ENCODE measurements around the gene KCNAB3. TPM values are rescaled to one million over a fixed set of nuclear protein-coding genes. Genes with fewer than 3 reads are reported as not detected.

The KCNAB3 gene
- total RNA-seq (2022; extraction: Qiagen RNA extraction; ENCODE audit: low read depth) = 1.8 to 4.1 TPM (median 2.5 TPM) in 5 replicates

DNA sequence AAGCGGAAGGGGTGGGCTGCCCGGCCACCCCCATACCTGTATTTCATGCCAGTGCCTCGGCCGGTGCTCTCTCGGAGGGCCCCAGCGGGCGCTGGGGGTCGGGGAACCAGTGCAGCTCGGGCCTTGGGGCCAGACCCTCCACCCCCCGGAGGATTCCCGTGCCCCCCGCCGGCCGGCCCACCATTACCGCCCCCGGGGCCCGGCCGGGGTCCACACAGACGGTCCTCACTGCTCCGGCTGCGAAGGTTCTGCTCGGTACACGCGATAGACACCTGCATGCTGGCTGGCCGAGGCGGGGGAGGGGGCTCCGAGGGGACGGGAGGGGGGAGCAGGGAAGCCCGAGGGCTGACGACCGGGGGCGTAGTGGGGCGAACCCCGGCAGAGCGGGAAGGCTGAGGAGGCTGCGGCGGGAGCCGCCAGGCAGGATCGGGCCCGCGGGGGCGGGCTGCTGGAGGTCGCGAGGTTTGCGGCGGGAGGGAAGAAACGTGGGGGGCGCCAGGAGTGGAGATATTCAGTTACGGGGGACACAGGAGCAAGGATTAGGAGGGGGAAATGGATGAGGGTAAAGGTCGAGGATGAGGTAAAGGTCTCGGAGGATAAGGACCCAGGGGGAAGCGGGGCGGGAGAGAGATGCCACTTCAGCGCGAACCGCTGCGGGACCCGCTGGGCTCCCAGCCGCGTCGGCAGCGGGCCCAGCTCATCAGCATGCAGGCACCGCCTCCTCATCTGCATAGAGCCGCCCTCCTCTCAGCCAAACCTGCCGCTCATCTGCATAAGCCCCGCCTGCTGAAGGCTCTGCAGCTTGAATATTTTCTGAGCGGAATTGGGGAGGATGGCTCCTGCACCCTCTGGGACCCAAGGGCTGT is at the start of gene KCNAB3:
Gene KCNAB3 (minus strand): TSS at position 699 of the 866 bp plus-strand sequence. CDS start 421 bp downstream, at position 278.

DNA sequence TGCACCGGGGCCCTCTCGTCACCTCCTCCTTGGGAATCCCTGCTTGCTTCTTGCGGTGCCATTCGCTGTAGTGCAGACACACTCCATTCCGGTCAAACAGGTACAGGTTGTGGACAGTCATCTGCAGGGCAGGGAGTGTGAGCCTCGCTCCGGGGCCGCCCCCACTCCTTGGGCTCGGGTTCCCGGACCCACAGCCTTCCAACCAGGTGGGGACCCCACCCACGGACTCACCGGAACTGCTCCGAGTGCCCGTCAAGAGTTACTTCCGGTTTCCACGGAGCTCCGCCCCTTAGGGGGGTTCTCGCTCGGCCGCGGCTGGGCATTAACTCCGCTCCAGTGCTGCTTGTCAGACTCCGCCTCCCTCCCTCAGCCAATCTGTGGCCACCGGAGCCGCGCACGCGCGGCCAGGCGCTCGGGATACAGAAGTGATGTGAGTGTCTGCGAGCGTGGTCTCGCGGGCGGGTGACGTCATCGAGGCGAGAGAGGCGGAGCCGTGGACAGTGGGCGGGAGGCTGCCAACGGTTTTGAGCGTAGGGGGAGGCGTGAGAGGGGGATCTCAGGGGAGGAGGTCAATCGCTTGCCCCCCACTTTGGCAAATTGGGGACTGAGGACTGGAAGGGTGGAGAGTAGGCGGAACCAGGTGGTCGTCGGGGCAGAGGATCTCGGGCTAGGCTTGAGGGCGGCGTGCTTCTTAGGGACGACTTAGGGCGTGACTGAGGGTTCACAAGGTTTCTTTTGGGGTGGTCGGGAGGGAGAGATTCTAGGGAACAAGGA is 2.2 kb upstream of the KCNAB3 start, which contains the start of the genes CNTROB and TRAPPC1:
Gene CNTROB (plus strand): TSS at position 498 of the 774 bp plus-strand sequence. CDS start 874 bp downstream, outside the sequence.
Gene TRAPPC1 (minus strand): TSS at position 238 of the 774 bp plus-strand sequence. CDS start 117 bp downstream, at position 121.

DNA sequence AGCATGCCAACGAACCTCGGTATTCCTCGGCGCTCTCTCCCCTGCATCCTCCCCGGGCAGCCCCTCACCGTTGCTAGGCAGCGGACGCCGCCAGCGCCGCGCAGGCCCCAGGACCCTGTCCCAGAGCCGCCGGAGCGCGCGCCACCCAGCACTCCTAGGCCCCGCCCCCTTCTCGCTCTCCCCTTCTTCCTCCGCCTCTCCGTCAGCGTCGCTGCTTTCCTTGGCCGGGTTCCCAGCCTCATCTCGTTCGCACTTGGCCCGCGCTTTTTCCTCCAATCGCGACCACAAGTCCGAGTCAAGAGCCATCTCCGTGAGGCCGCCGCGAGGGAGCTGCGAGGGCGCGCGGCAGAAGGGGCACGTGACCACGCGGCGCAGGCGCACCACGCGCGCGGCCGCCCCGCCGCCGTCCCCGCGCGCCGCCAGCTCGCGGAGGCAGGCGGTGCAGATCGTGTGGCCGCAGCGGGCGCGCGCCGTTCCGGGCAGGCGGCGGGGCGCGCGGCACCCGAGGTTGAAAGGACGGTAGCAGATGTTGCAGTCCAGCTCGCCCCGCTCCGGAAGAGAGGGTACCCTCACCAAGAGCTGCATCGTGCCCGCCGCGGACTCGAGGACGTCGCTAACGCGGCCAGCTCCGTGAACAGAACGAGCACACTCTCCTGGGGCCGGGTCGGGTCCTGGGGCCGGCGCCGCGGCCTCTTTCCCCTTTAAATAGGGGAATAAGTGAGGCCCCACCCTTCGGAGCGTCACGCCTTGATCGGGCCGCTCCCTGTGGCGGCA is 13.9 kb downstream of the KCNAB3 start, which contains the start of gene RNF227:
Gene RNF227 (minus strand): TSS at position 679 of the 774 bp plus-strand sequence. CDS start 94 bp downstream, at position 585.

DNA sequence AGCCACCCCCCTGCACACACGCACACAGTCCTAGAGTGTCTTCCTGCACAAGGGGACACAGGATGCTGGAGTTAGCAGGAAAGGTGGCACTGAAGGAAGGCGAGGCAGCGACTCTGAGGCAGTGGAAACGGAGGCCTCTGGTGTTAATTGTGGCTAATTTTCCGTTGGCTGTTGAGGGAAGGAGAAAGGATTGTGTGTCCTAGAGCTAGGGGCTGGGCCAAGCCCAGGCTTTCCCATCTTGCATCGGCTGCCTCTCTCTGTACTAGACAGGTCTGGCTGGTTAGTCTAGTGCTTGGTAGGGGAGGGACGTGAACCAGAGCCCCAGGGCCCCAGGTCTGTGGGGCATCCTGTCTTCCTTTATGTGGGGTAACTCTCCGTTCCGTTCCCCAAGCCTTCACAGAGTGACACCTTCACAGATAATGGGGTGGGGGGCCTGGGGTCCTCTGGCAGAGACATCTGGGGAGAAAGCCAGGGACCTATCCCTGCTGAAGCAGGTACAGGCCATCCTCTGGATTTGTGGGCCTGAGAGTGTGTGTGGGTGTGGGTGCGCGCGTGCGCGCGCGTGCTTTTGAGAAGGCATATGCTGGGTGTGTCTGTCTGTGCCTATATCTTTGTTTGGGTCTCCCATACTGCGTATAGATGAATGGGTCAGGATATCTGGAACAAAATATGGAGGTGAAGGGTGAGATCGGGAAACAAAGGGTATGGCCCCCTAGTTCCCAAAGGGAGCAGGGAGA is 41.3 kb downstream of the KCNAB3 start, which contains the start of gene CHD3:
Gene CHD3 (plus strand): TSS at position 606 of the 737 bp plus-strand sequence. CDS start 212 bp downstream, outside the sequence.

Other genes starting within 250 kb of the KCNAB3 start
- 38.9 to 53.5 TPM (median 49.6 TPM) in 5 replicates for gene TP53, start 242.4 kb downstream of the KCNAB3 start, total RNA-seq (2022; extraction: Qiagen RNA extraction; ENCODE audit: low read depth)
- 24.4 to 43.8 TPM (median 40.2 TPM) in 5 replicates for gene WRAP53, start 241.4 kb downstream of the KCNAB3 start, total RNA-seq (2022; extraction: Qiagen RNA extraction; ENCODE audit: low read depth)
- gene EFNB3, start 224.7 kb downstream of the KCNAB3 start, total RNA-seq (2022; extraction: Qiagen RNA extraction; ENCODE audit: low read depth) = 1.2 to 1.7 TPM (median 1.5 TPM) in 5 replicates
- 0.01 TPM in 3 of 5 replicates, not detected in the others for gene DNAH2, start 212.1 kb downstream of the KCNAB3 start, total RNA-seq (2022; extraction: Qiagen RNA extraction; ENCODE audit: low read depth)
- gene KDM6B, start 95.6 kb downstream of the KCNAB3 start, total RNA-seq (2022; extraction: Qiagen RNA extraction; ENCODE audit: low read depth) = 9.3 to 23.7 TPM (median 15.1 TPM) in 5 replicates
- gene TMEM88, start 74.8 kb downstream of the KCNAB3 start, total RNA-seq (2022; extraction: Qiagen RNA extraction; ENCODE audit: low read depth) = 0.30 to 0.46 TPM (median 0.45 TPM) in 5 replicates
- 177 to 244 TPM (median 225 TPM) in 5 replicates for gene NAA38, start 72.3 kb downstream of the KCNAB3 start, total RNA-seq (2022; extraction: Qiagen RNA extraction; ENCODE audit: low read depth)
- 19.4 to 24.5 TPM (median 20.9 TPM) in 5 replicates for gene CYB5D1, start 71.9 kb downstream of the KCNAB3 start, total RNA-seq (2022; extraction: Qiagen RNA extraction; ENCODE audit: low read depth)
- gene CHD3, start 41.1 kb downstream of the KCNAB3 start, total RNA-seq (2022; extraction: Qiagen RNA extraction; ENCODE audit: low read depth) = 52.6 to 75.7 TPM (median 69.4 TPM) in 5 replicates
- 0.99 to 1.7 TPM (median 1.3 TPM) in 5 replicates for gene RNF227, start 13.6 kb downstream of the KCNAB3 start, total RNA-seq (2022; extraction: Qiagen RNA extraction; ENCODE audit: low read depth)
- 313 to 386 TPM (median 328 TPM) in 5 replicates for gene TRAPPC1, start 2.1 kb upstream of the KCNAB3 start, total RNA-seq (2022; extraction: Qiagen RNA extraction; ENCODE audit: low read depth)
- gene CNTROB, start 2.4 kb upstream of the KCNAB3 start, total RNA-seq (2022; extraction: Qiagen RNA extraction; ENCODE audit: low read depth) = 35.7 to 46.0 TPM (median 44.6 TPM) in 5 replicates
- not detected in 5 replicates for gene GUCY2D, start 72.8 kb upstream of the KCNAB3 start, total RNA-seq (2022; extraction: Qiagen RNA extraction; ENCODE audit: low read depth)
- gene ALOX15B, start 109.2 kb upstream of the KCNAB3 start, total RNA-seq (2022; extraction: Qiagen RNA extraction; ENCODE audit: low read depth) = 0.12 TPM in 1 of 5 replicates, not detected in the others
- 1.1 to 2.3 TPM (median 1.6 TPM) in 5 replicates for gene ALOX12B, start 157.9 kb upstream of the KCNAB3 start, total RNA-seq (2022; extraction: Qiagen RNA extraction; ENCODE audit: low read depth)
- gene ALOXE3, start 188.7 kb upstream of the KCNAB3 start, total RNA-seq (2022; extraction: Qiagen RNA extraction; ENCODE audit: low read depth) = 5.6 to 9.2 TPM (median 8.1 TPM) in 5 replicates
- gene HES7, start 194.2 kb upstream of the KCNAB3 start, total RNA-seq (2022; extraction: Qiagen RNA extraction; ENCODE audit: low read depth) = 1.1 to 5.5 TPM (median 4.0 TPM) in 5 replicates
- 26.4 to 39.3 TPM (median 37.0 TPM) in 5 replicates for gene PER1, start 222.5 kb upstream of the KCNAB3 start, total RNA-seq (2022; extraction: Qiagen RNA extraction; ENCODE audit: low read depth)
- gene VAMP2, start 233.1 kb upstream of the KCNAB3 start, total RNA-seq (2022; extraction: Qiagen RNA extraction; ENCODE audit: low read depth) = 27.1 to 33.9 TPM (median 29.7 TPM) in 5 replicates
- 15.1 to 23.5 TPM (median 21.6 TPM) in 5 replicates for gene TMEM107, start 246.5 kb upstream of the KCNAB3 start, total RNA-seq (2022; extraction: Qiagen RNA extraction; ENCODE audit: low read depth)